Immature natural killer cell (primary cell): ENCODE measurements around the gene MTSS2. TPM values are rescaled to one million over a fixed set of nuclear protein-coding genes. Genes with fewer than 3 reads are reported as not detected.

Experiments used
- DNase-seq, 3 donors: peaks; one replicate each; pipeline ENCODE4 v3.0.0; 2022; ENCODE audit warnings: mixed read lengths in 1 of 3
- H3K27ac Mint-ChIP-seq, 6 donors: one replicate each; pipeline ENCODE4 v1.8.0; 2020; ENCODE audit warnings: mixed read lengths in 6 of 6, mild to moderate bottlenecking in 5 of 6, inconsistent platforms in 4 of 6, moderate library complexity in 3 of 6
- H3K27me3 Mint-ChIP-seq, 3 donors: one replicate each; pipeline ENCODE4 v1.8.0; 2020 to 2021; ENCODE audit warnings: low read depth in 3 of 3, mild to moderate bottlenecking in 3 of 3, mixed read lengths in 3 of 3, moderate library complexity in 3 of 3, inconsistent platforms in 1 of 3
- H3K36me3 Mint-ChIP-seq, 3 donors: one replicate each; pipeline ENCODE4 v1.8.0; 2020; ENCODE audit warnings: mixed read lengths in 3 of 3, inconsistent platforms in 2 of 3, mild to moderate bottlenecking in 2 of 3
- H3K4me1 Mint-ChIP-seq, 2 donors: one replicate each; pipeline ENCODE4 v1.8.0; 2020; ENCODE audit warnings: inconsistent platforms in 2 of 2, mild to moderate bottlenecking in 2 of 2, mixed read lengths in 2 of 2, moderate library complexity in 1 of 2
- H3K4me3 Mint-ChIP-seq, 5 donors: one replicate each; pipeline ENCODE4 v1.8.0; 2020; ENCODE audit warnings: mild to moderate bottlenecking in 5 of 5, mixed read lengths in 5 of 5, inconsistent platforms in 3 of 5, moderate library complexity in 3 of 5
- H3K9me3 Mint-ChIP-seq, 6 donors: one replicate each; pipeline ENCODE4 v1.8.0; 2020; ENCODE audit warnings: mild to moderate bottlenecking in 6 of 6, mixed read lengths in 6 of 6, inconsistent platforms in 4 of 6, moderate library complexity in 3 of 6
- polyA plus RNA-seq, 3 donors: library from polyadenylated mRNA; unstranded; fragments of 300-500 nt; fragmentation: Illumina TruSeq; gene quantifications; one replicate each; pipeline ENCODE4 v1.2.3, GENCODE V29; 2021

Gene MTSS2
- polyA plus RNA-seq, 3 donors from 2014 or later = not detected

DNA sequence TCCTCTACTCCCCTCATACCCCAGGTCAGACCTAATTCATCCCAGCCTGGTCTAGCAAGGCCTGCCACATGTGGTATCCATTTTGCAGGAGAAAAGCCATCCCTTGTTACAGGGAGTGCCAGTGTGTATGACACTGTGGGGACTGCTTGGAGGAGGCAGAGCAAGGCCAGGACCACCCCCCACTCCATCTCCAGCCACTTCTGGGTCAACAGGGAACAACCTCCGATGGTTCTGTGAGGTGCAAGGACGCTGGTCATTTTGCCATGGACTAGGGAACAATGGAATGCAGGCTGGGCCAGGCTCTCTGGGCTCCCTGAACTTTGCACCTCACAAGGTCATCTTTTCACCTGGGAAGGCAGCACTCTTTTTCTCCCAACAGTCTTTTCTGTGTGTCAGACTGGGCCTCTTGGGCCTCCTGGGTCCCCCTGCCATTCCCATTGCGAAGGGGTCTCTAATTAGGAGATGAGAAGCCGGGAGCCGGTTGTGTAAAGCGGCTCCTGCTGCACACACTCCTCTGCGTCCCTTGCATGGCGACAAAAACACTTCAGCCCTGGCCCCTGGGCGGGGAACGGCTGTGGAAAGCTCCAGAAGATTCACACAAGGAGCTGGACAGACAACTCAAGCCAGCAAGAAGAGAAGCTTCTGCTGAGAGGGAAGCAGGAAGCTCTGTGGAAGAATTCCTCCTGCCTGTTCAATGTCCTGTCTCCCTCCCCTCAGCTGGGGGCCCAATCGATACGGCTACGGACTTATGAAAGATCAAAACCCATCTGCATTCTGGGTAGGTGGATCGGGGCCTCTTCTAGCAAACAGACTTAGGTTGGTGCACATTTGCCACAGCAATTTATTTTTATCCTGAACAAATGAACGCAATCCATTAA is 38.5 kb upstream of the MTSS2 start:
- Mint-ChIP-seq H3K27me3 (peaks cover 0 to 2% (median 0%) of the 10 kb centered on the region in 3 donors), H3K27ac (no peak overlapping the region), H3K36me3 (peaks cover 12 to 34% (median 15%) of the 10 kb centered on the region in 3 donors), H3K4me3 (no peak overlapping the region), H3K4me1 (no peaks in the 10 kb centered on the region), H3K9me3 (no peaks in the 10 kb centered on the region)
- no peak for DNase-seq

DNA sequence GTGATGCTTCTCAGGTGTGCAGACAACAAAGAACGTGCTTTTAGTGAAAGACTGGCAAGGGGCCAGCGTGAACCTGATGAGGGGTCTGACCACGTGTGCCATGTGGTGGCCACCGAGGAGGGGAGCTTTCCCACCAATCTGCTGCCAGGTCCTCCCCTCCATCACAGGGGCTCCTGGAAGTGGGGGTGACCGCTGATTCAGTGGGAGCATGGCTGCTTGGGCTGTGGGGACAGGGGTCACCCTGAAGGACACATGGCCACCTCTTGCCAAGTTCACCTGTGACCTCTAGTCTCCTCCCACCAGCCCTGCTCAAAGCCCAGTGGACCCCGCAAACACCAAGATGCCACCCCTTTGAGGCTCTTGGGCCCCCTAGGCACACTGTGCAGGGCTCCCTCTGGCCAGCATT is 37.9 kb upstream of the MTSS2 start:
- no peaks in the 10 kb centered on the region for H3K4me1 Mint-ChIP-seq
- no peak for DNase-seq
- H3K27me3 Mint-ChIP-seq = peaks cover 0 to 2% (median 0%) of the 10 kb centered on the region in 3 donors
- H3K36me3 Mint-ChIP-seq = peaks cover 13 to 33% (median 14%) of the 10 kb centered on the region in 3 donors
- no peaks in the 10 kb centered on the region for H3K9me3 Mint-ChIP-seq
- no peak overlapping the region for H3K27ac Mint-ChIP-seq
- no peak overlapping the region for H3K4me3 Mint-ChIP-seq

DNA sequence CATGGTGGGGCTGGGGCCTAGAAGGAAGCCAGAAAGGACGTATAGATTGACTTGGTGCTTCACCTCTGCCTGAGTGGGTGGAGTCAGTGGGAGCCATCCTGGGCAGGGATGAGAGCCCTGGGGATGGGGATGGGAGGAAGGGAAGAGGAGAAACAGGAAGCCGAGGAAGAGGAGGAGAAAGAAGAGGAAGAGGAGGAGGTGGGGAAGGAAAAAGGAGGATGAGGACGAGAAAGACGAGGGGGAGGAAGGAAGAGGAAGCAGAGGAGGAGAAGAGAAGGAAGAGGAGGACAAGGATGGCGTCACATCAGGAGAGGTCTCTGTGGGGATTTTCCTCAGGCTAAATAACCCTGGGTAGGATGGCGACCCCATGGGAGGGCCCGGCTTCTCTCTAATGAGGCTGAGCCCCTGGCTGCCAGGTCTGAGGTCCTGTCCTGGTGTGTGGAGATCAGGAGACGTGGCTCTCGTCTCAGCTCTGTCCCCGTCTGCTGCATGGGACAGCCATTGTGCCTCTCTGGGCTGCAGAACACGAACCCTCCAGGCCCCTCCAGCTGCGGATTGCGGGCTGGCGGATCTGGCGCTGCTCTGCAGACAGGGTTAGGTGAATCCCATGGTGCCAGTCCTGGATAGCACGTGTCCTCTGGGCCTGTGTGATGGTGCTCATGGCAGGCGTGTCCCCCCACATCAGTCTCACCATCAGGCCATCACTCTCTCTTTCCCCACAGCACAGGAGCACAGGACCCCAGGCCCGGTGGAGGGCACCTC is 35.5 kb upstream of the MTSS2 start:
- DNase-seq = no peak
- peaks cover 13 to 31% (median 14%) of the 10 kb centered on the region in 3 donors for H3K36me3 Mint-ChIP-seq
- H3K9me3 Mint-ChIP-seq = no peaks in the 10 kb centered on the region
- H3K4me1 Mint-ChIP-seq = no peaks in the 10 kb centered on the region
- peak overlapping the region in 1 of 6 donors; percentile 21 for H3K27ac Mint-ChIP-seq
- H3K4me3 Mint-ChIP-seq = no peak overlapping the region
- H3K27me3 Mint-ChIP-seq = peaks cover 0 to 3% (median 2%) of the 10 kb centered on the region in 3 donors

DNA sequence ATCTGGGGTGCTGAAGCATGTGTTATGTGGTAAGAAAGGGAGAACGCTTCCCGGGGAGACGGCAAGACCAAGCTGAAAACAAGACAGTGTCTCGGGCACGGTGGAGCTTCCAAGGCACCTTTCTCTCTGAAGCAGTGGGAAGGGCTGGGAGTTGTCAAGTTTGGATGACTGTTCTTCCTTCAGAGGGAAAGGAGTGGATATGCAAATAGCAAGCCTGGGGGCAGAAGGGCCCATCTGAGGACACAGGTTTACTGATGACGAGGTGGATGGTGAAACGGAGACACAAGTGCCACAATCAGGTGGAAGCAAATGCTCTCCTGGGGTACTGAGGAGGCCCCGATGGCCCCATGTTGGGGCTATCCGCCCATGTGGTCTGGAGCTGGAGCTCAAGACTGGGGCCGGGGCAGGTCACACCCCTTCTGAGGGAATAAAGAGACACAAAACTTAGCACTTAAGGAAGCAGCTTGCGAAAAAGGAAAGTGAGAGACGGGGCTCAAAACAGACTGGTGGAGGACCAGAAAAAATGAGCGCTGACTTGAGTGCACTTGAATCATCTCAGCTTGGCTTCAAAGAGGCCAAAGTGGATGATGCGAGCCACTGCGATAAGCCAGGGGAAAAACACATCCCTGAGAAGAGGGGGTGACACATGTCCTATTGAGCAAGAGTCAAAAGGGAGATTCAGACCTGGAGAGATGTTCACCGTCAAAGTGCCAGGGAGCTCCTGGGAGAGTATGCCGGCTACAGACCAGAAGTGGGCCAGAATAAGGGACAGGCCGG is 34.8 kb upstream of the MTSS2 start:
- no peak for DNase-seq
- Mint-ChIP-seq H3K27ac (peak overlapping the region in 1 of 6 donors; percentile 53), H3K9me3 (no peaks in the 10 kb centered on the region), H3K27me3 (peaks cover 0 to 3% (median 2%) of the 10 kb centered on the region in 3 donors), H3K36me3 (peaks cover 13 to 27% (median 14%) of the 10 kb centered on the region in 3 donors), H3K4me1 (no peaks in the 10 kb centered on the region), H3K4me3 (no peak overlapping the region)

DNA sequence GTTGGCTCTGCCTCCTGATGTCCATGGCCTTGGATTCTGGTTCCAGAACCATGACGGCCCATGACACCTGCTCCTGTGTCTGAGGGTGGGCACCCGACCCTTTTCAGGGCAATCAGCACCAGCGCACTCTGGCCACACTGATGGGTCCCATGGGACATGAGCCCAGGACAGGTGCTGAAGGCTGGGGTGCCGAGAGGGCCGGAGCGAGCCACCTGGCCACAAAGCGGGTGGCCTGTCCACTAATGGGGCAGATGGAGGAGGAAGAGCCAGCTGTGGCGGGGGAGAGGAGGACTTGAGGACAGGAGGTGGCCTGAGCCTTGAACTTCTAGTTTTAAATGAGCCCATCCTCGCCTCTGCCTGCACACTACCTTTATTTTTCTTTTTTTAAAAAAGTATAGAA is 31.2 kb upstream of the MTSS2 start:
- H3K27ac Mint-ChIP-seq = no peak overlapping the region
- peaks cover 0 to 4% (median 2%) of the 10 kb centered on the region in 3 donors for H3K27me3 Mint-ChIP-seq
- DNase-seq = no peak
- H3K9me3 Mint-ChIP-seq = no peaks in the 10 kb centered on the region
- H3K4me3 Mint-ChIP-seq = no peak overlapping the region
- H3K36me3 Mint-ChIP-seq = peaks cover 13 to 22% (median 14%) of the 10 kb centered on the region in 3 donors
- no peaks in the 10 kb centered on the region for H3K4me1 Mint-ChIP-seq

DNA sequence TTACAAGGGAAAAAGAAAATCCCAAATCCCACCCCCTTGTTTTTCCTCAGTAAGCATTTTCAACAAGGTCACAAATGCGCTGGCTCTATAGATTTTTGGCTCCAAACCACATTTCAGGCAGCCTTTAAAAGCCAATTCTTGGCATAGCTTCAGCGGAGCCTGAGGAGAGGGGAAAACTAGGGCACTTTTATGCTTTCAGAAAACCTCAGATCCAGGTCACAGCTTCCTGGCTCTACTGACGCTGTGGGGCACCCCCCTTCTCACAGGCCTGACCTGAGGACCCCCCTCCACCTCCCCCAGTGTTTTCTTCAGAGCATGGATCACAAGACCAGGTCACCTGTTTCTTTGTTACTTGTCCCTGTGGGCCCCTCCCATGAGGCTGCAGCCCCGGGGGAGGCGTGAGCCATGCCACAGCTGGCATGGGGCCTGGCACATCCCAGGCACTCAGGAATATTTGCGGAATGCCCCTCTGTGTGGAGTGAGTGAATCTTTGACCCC is 30.1 kb upstream of the MTSS2 start:
- H3K4me3 Mint-ChIP-seq = no peak overlapping the region
- no peak for DNase-seq
- no peaks in the 10 kb centered on the region for H3K9me3 Mint-ChIP-seq
- H3K27ac Mint-ChIP-seq = no peak overlapping the region
- no peaks in the 10 kb centered on the region for H3K4me1 Mint-ChIP-seq
- peaks cover 13 to 23% (median 13%) of the 10 kb centered on the region in 3 donors for H3K36me3 Mint-ChIP-seq
- peaks cover 0 to 5% (median 2%) of the 10 kb centered on the region in 3 donors for H3K27me3 Mint-ChIP-seq

DNA sequence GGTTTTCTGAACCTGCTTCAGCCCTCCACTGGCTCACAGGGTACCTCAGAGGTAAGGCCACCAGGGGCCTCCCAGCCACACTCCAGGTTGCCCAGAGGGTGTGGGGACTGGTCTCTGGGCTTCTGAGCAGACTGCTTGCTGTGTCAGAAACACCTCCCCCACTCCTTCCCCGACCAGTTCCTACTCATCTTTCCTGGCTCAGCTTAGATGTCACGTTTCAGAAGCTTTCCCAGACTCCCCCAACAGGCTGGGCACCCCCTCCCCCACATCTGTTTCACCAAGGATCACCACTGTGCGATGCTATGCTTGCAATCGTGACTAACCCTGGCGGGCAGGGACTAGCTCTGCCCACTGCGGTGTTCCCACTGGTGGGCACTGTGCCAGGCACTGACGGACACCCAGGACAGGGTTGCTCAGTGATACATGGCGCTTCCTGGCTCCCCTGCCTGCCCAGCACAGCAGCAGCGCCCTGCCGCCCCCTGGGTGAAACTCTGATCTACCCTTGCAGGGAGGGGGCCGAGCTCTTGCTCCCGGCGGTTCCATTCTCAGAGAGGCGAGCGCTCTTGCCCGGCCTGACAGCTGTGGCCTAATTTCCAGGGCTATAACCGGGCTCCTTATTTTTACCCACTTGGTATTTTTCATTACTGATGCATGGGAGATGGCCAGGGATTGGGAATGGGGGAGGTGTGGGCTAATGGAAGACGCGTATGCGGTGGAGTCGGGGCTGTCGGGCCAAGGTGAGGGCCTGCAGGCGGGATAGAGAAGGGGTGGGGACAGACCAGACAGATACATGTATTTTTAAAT is 29.4 kb upstream of the MTSS2 start:
- Mint-ChIP-seq H3K27me3 (peaks cover 0 to 7% (median 2%) of the 10 kb centered on the region in 3 donors), H3K4me1 (no peaks in the 10 kb centered on the region), H3K27ac (no peak overlapping the region), H3K4me3 (no peak overlapping the region), H3K9me3 (no peaks in the 10 kb centered on the region), H3K36me3 (peaks cover 8 to 17% (median 11%) of the 10 kb centered on the region in 3 donors)
- no peak for DNase-seq

DNA sequence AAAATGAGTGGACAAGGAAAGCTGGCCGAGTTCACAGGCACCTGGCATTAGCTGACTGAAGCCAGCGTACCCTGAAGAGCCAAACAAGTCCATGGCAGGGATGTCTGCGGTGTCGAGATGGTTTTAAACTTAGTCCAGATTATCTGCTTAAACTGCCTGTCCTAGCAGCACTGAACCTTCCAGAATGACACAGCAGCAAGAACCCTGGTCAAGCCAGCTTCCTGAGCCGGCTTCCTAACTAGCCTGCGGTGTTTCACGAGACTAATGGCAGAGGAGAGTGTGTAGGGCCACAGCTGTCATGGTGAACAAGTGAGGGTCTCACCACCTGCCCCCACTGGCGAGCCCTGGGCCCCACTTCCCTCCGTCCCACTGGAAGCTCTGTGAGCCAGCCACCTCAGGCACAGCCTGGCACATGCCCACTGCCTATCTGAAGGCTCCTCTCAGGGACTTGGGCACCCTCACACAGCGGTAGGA is 28.8 kb upstream of the MTSS2 start:
- Mint-ChIP-seq H3K36me3 (peaks cover 1 to 10% (median 5%) of the 10 kb centered on the region in 3 donors), H3K27me3 (peaks cover 0 to 8% (median 0%) of the 10 kb centered on the region in 3 donors), H3K27ac (no peak overlapping the region), H3K9me3 (no peaks in the 10 kb centered on the region), H3K4me3 (no peak overlapping the region), H3K4me1 (no peaks in the 10 kb centered on the region)
- no peak for DNase-seq

DNA sequence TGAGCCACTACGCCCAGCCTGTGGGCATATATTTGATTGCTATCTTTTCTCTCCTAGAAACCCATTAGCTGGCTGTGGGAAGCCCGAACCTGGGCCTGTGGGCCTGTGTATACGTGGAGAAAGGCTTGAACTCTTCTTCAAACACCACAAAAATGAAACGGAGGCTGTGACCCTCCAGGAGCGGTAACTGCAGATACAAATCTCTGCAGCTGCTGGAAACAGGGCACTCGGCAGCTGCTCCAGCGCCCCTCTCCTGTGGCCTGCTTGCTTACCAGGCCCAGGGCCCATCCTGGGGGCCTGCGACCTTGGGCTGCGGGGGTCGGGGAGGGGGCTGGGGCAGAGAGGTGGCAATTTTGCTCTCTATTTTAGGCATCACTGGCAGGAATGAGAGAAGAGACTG is 28.0 kb upstream of the MTSS2 start:
- H3K36me3 Mint-ChIP-seq = peaks cover 0 to 4% (median 0%) of the 10 kb centered on the region in 3 donors
- H3K27ac Mint-ChIP-seq = no peak overlapping the region
- peaks cover 0 to 8% (median 0%) of the 10 kb centered on the region in 3 donors for H3K27me3 Mint-ChIP-seq
- no peaks in the 10 kb centered on the region for H3K9me3 Mint-ChIP-seq
- H3K4me1 Mint-ChIP-seq = no peaks in the 10 kb centered on the region
- no peak overlapping the region for H3K4me3 Mint-ChIP-seq
- DNase-seq = no peak

DNA sequence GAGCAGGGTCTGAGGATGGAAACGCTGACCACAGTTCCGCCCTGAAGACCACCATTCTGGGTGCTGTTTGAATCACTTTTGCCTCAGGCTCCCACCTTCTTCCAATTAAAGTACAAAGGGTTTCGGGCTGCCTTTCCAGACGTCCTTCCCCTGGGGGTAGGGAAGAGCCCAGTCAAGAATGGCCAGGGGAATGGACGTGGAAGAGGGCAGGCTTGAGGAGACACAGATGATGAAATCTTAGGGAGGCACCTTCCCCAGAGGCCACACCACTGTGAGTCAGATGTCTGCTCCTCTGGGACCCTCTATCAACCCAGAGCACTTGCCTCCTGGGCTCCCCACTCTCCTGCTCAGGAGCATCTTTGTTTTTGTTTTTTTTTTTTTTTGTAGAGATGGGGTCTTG is 27.5 kb upstream of the MTSS2 start:
- DNase-seq = no peak
- H3K27ac Mint-ChIP-seq = no peak overlapping the region
- no peaks in the 10 kb centered on the region for H3K4me1 Mint-ChIP-seq
- H3K4me3 Mint-ChIP-seq = no peak overlapping the region
- peaks cover 0 to 4% (median 0%) of the 10 kb centered on the region in 3 donors for H3K36me3 Mint-ChIP-seq
- no peaks in the 10 kb centered on the region for H3K9me3 Mint-ChIP-seq
- H3K27me3 Mint-ChIP-seq = peaks cover 0 to 8% (median 0%) of the 10 kb centered on the region in 3 donors

DNA sequence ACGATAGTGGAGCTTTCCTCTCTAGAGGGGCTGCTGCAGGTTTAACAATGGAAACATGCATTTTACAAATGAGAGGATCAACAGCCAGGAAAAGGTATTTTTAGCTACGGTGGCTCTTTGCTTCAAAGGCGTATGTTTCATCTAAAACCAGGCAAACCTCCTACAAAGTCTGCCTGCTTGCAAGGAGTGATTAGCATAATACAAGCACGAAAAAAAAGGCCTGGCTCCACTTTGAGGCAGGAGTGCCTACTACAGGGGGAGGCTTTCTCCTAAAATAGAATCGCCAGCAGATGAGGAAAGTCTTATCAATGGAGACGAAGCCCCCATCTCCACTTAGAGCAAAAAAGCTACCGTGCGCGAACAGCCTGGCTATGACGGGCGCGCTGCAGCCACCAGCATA is 27.1 kb upstream of the MTSS2 start:
- DNase-seq = no peak
- Mint-ChIP-seq H3K9me3 (no peaks in the 10 kb centered on the region), H3K4me1 (no peaks in the 10 kb centered on the region), H3K36me3 (peaks cover 0 to 6% (median 0%) of the 10 kb centered on the region in 3 donors), H3K27me3 (peaks cover 0 to 8% (median 0%) of the 10 kb centered on the region in 3 donors), H3K27ac (no peak overlapping the region), H3K4me3 (no peak overlapping the region)

DNA sequence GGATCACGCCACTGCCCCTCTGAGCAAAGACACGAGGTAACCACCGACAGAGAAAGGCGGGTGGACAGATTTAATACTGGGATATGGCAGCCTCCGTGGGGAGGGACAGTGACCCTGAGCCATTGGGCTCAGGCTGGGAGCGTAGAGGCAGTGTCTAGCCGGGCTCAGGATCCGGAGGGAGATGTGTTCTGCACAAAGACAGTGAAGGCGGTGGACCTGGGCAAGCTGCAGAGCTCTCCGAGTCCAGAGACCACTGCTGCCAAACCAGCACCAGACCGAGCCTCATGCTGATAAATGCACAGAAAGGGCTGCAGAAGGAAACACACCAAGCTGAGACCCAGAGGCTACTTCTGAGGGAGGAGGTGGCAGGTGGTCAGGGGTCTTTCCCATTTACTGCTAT is 26.5 kb upstream of the MTSS2 start:
- Mint-ChIP-seq H3K36me3 (peaks cover 0 to 7% (median 0%) of the 10 kb centered on the region in 3 donors), H3K9me3 (no peaks in the 10 kb centered on the region), H3K4me1 (no peaks in the 10 kb centered on the region), H3K4me3 (no peak overlapping the region), H3K27me3 (peaks cover 0 to 8% (median 0%) of the 10 kb centered on the region in 3 donors), H3K27ac (no peak overlapping the region)
- DNase-seq = no peak
